ENCODE data around the gene JMJD4.

GRCh38 chr1:227712648-227713047 lies 22.5 kb downstream of the JMJD4 start:
- TF ChIP-seq, protein P1, sequence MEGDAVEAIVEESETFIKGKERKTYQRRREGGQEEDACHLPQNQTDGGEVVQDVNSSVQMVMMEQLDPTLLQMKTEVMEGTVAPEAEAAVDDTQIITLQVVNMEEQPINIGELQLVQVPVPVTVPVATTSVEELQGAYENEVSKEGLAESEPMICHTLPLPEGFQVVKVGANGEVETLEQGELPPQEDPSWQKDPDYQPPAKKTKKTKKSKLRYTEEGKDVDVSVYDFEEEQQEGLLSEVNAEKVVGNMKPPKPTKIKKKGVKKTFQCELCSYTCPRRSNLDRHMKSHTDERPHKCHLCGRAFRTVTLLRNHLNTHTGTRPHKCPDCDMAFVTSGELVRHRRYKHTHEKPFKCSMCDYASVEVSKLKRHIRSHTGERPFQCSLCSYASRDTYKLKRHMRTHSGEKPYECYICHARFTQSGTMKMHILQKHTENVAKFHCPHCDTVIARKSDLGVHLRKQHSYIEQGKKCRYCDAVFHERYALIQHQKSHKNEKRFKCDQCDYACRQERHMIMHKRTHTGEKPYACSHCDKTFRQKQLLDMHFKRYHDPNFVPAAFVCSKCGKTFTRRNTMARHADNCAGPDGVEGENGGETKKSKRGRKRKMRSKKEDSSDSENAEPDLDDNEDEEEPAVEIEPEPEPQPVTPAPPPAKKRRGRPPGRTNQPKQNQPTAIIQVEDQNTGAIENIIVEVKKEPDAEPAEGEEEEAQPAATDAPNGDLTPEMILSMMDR (conservative IDR thresholded peaks at IDR 0.05; ENCODE audit: low read depth, low read length) = no peak
- TF ChIP-seq RAD21 (IDR thresholded peaks at IDR 0.05; ENCODE audit: low read length) = no peak
